HepG2 (cell line): ENCODE data around the gene SLC23A3. TPM values are rescaled to one million over a fixed set of nuclear protein-coding genes. Genes with fewer than 3 reads are reported as not detected.

ENCODE experiments used
- AGO2 ChIP-seq: fragments of 200-400 bp; formaldehyde crosslinking; optimal IDR thresholded peaks from 2 replicates; pipeline ENCODE3; 2017; ENCODE audit warnings: mild to moderate bottlenecking, low read depth, low read length, moderate library complexity
- ETS1 ChIP-seq: sonication (generic); formaldehyde crosslinking; IDR thresholded peaks from 2 replicates; pipeline ENCODE4 v1.4.0; 2020; ENCODE audit warnings: missing genetic modification reagents
- MTA1 ChIP-seq: sonication (generic); formaldehyde crosslinking; IDR thresholded peaks from 2 replicates; pipeline ENCODE4 v1.4.0; 2020; ENCODE audit warnings: missing genetic modification reagents, mild to moderate bottlenecking, borderline replicate concordance
- RFXAP ChIP-seq: sonication (generic); formaldehyde crosslinking; IDR thresholded peaks from 2 replicates; pipeline ENCODE4 v1.4.0; 2020; ENCODE audit warnings: missing genetic modification reagents, borderline replicate concordance
- SALL1 ChIP-seq: sonication (generic); formaldehyde crosslinking; IDR thresholded peaks from 2 replicates; pipeline ENCODE4 v1.8.0; 2022; ENCODE audit warnings: mild to moderate bottlenecking, missing genetic modification reagents
- TCF7 ChIP-seq: sonication (generic); IDR thresholded peaks from 2 replicates; pipeline ENCODE4 v1.6.1; 2016; ENCODE audit warnings: antibody characterized with exemption, low read depth
- TEF ChIP-seq: sonication (generic); formaldehyde crosslinking; IDR thresholded peaks from 2 replicates; pipeline ENCODE4 v1.5.0; 2020; ENCODE audit warnings: missing genetic modification reagents
- XBP1 ChIP-seq: sonication (generic); formaldehyde crosslinking; IDR thresholded peaks from 2 replicates; pipeline ENCODE4 v1.5.0; 2020; ENCODE audit warnings: missing genetic modification reagents
- ZBTB38 ChIP-seq: sonication (generic); formaldehyde crosslinking; IDR thresholded peaks from 2 replicates; pipeline ENCODE4 v1.5.1; 2020; ENCODE audit warnings: mild to moderate bottlenecking, missing genetic modification reagents
- ZKSCAN8 ChIP-seq: IDR thresholded peaks from 2 replicates; pipeline ENCODE4 v1.6.1; 2016; ENCODE audit warnings: borderline replicate concordance, missing genetic modification reagents, missing compliant biosample characterization
- ZNF224 ChIP-seq: sonication (generic); formaldehyde crosslinking; IDR thresholded peaks from 2 replicates; pipeline ENCODE4 v1.5.0; 2020; ENCODE audit warnings: mild to moderate bottlenecking, missing genetic modification reagents
- ZNF281 ChIP-seq: sonication (generic); formaldehyde crosslinking; IDR thresholded peaks from 2 replicates; pipeline ENCODE4 v1.4.0; 2020; ENCODE audit warnings: missing genetic modification reagents, borderline replicate concordance
- ZNF34 ChIP-seq: sonication (generic); formaldehyde crosslinking; IDR thresholded peaks from 2 replicates; pipeline ENCODE4 v1.4.0; 2020; ENCODE audit warnings: mild to moderate bottlenecking, missing genetic modification reagents, borderline replicate concordance
- ZNF597 ChIP-seq: sonication (generic); formaldehyde crosslinking; IDR thresholded peaks from 2 replicates; pipeline ENCODE4 v1.5.0; 2020; ENCODE audit warnings: missing genetic modification reagents
- ZNF660 ChIP-seq: sonication (generic); formaldehyde crosslinking; IDR thresholded peaks from 2 replicates; pipeline ENCODE4 v1.5.1; 2020; ENCODE audit warnings: mild to moderate bottlenecking, low read depth, missing genetic modification reagents, borderline replicate concordance
- ZNF710 ChIP-seq: sonication (generic); formaldehyde crosslinking; IDR thresholded peaks from 2 replicates; pipeline ENCODE4 v1.5.0; 2020; ENCODE audit warnings: mild to moderate bottlenecking, missing genetic modification reagents, borderline replicate concordance
- ZNF83 ChIP-seq: sonication (generic); formaldehyde crosslinking; IDR thresholded peaks from 2 replicates; pipeline ENCODE4 v1.4.0; 2020; ENCODE audit warnings: missing genetic modification reagents, mild to moderate bottlenecking, borderline replicate concordance
- ZSCAN25 ChIP-seq: sonication (generic); formaldehyde crosslinking; IDR thresholded peaks from 2 replicates; pipeline ENCODE4 v1.8.0; 2022; ENCODE audit warnings: mild to moderate bottlenecking, missing genetic modification reagents
- polyA plus RNA-seq, 8 experiments: library from polyadenylated mRNA; depleted of rRNA in 3 of 8; stranded (reverse) in 7 of 8; unstranded in 1 of 8; fragments of >200 nt; fragmentation: Illumina TruSeq in 4 of 8; extraction: Trizol in 4 of 8; gene quantifications; 2 replicates each; pipeline versions ENCODE4 v1.2.1 to v1.2.3, GENCODE V29; 2011 to 2016; ENCODE audit warnings: low read depth in 4 of 8, missing spikeins in 1 of 8, mixed read lengths in 1 of 8; ENCODE audit not compliant: insufficient read depth in 1 of 8
- total RNA-seq, 5 experiments: library from RNA; depleted of rRNA; stranded (reverse); fragments of >200 nt; fragmentation: Illumina TruSeq; extraction: Trizol; gene quantifications; 2 replicates each; pipeline ENCODE4 v1.2.3, GENCODE V29; 2016; ENCODE audit warnings: low read depth in 1 of 5

The SLC23A3 gene
- total and polyA plus RNA-seq, 2 of the 13 experiments (the other 11 are each of a cell fraction or from before 2014, with no cell fraction given), result 0.38 to 0.78 TPM

GRCh38 chr2:219160186-219161017 is 9.4 kb downstream of the SLC23A3 start, which contains the start of gene NHEJ1 (continued):
- TF ChIP-seq ZNF710 (CRISPR knock-in tag) (peak; percentile 72; the same call in 1 of the 2 replicates), TCF7 (no peak), ZNF224 (no peak; the same call in 1 of the 2 replicates), TEF (0 out of 2 replicates have a peak, but pooled peaks have one; percentile 57), ETS1 (no peak), ZNF34 (CRISPR knock-in tag) (no peak), ZSCAN25 (peak; percentile 85; the same call in 1 of the 2 replicates), SALL1 (CRISPR knock-in tag) (peak; percentile 91), RFXAP (peak; percentile 85), ZNF660 (no peak), ZNF281 (CRISPR knock-in tag) (peak; percentile 31; the same call in 1 of the 2 replicates), ZNF597 (0 out of 2 replicates have a peak, but pooled peaks have one; percentile 53), ZKSCAN8 (CRISPR knock-in tag) (no peak), ZNF83 (CRISPR knock-in tag) (peak; percentile 94), MTA1 (0 out of 2 replicates have a peak, but pooled peaks have one; percentile 51), ZBTB38 (CRISPR knock-in tag) (peak; percentile 56), XBP1 (0 out of 2 replicates have a peak, but pooled peaks have one; percentile 78), AGO2 (peak; percentile 96)
